ENCODE data around the gene KCNG3. TPM values are rescaled to one million over a fixed set of nuclear protein-coding genes. Genes with fewer than 3 reads are reported as not detected.
"Not testable (repeated sequence)": the region's sequence is repeated elsewhere in the genome, so short reads cannot be mapped to it uniquely, and the experiment has no call there.

KCNG3 gene
- total RNA-seq, 1 experiment from 2014 or later: 1.5 TPM

DNA sequence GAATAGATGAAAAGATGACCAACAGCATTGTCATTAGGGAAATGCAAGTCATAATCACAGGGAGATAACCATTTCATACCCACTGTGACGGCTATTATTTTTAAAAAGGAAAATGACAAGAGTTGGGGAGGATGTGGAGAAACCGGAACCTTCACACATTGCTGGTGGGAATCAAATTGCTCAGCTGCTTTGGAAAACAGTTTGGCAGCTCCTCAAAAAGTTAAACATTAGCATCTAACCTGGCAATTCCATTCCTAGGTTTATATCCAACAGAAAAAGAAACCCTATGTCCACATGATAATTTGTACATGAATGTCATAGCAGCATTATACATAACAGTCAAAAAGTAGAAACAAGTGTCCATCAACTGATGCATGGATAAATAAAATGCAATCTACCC, 58.2 kb downstream of the KCNG3 start:
- DNase-seq (ENCODE audit: low read depth): no peak

DNA sequence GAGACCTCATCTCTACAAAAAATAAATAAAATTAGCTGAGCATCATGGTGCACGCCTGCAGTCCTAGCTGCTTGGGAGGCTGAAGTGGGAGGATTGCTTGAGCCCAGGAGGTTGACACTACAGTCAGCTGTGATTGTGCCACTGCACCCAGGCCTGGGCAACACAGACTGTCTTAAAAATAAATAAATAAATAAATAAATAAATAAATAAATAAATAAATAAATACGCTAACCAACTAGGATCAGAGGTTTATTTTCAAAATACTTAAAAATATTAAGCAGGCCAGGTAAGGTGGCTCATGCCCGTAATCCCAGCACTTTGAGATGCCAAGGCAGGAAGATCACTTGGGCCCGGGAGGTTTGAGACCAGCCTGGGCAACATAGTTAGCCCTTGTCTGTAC, 63.6 kb downstream of the KCNG3 start:
- DNase-seq (ENCODE audit: low read depth): no peak

GRCh38 chr2:42429352-42429751, 64.4 kb downstream of the KCNG3 start:
- DNase-seq (ENCODE audit: low read depth): no peak

GRCh38 chr2:42425697-42426096, 68.1 kb downstream of the KCNG3 start:
- DNase-seq (ENCODE audit: low read depth): no peak

GRCh38 chr2:42424033-42424432, 69.7 kb downstream of the KCNG3 start:
- DNase-seq (ENCODE audit: low read depth): no peak

DNA sequence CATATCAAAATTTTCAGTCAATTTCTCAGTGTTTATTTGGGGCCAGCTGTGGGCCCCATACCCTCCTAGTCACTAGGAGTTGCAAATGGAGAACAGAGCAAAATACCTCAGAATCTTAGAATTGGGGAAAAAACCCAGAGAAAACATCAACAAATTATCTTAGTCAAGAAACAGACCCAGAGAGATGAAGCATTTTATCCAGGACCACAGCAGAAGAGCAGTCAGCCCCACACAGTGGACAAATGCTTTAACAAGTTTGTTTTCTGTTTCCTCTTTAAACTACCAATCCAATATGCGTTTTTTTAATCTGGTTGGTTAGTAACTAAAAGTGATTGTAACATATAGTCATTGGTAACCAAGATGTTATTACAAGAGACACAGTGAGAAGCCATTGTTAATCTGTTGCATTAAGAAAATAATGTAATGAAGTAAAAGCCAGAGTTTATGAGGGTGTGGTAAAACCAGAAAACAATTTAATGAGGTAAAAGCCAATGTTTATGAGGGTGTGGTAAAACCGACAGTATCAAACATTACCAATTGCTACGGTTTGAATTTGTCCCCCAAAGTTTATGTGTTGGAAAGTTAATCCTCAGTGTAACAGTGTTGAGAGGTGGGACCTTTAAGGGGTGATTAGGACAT, 72.1 kb downstream of the KCNG3 start:
- DNase-seq (ENCODE audit: low read depth): peak; percentile 4

- DNase-seq (ENCODE audit: low read depth): no peak
Observed at GRCh38 chr2:42421157-42421485, 72.7 kb downstream of the KCNG3 start.

GRCh38 chr2:42414648-42415047, 79.1 kb downstream of the KCNG3 start:
- DNase-seq (ENCODE audit: low read depth): no peak

GRCh38 chr2:42414158-42414557, 79.6 kb downstream of the KCNG3 start:
- DNase-seq (ENCODE audit: low read depth): no peak

DNA sequence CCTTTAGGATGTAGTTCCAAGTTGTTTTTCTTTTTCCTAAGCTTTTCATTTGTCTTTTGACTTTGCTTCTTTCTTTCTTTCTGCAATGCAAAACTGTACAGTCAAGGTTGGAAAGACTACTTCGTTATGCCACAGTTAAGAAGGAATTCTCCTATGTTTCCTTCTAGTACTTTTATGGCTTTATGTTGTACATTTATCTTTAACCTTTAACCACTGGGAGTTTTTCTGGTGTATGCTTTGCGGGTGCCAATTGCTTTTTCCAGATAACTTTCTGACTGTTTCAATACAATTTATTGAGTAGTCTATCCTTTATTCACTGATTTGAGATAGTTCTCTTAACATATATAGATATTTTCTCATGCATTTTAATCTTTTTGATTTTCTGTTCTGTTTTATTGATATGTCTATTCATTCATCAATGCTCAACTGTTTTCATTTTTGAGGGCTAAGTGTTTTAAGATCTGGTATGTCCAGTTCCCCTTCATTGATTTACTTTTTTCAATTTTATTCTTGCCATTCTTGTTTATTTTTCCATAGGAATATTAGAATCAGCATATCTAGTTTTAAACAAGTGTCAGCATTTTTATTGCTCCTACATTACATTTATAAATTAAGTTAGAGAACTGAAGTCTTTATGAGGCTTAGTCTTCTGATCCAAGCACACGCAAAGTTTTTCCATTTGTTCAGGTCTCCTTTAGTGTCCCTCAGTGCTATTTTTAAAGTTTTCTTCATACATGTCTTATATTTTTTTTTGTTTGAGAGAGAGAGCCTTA, 82.9 kb downstream of the KCNG3 start:
- no peak for DNase-seq (ENCODE audit: low read depth)

DNA sequence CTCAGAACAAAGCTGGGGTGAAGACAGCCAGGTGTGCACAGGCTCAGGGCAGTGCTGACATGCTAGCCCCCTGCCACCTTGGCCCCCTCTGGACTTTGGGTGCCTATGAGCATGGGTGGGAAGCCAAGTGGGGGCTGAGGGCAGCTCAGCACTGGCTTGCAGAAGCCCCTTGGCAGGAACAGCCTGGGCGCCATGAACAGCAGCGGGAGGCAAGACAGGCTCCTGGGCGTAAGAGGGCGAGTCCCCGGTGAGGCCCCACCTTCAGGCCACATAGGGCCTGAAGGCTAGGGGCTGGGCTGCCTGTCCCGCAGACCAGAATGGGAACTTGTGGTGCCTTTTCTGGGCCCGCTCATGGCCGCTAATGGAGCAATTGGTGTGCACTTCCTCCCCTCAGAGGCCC, 85.8 kb downstream of the KCNG3 start:
- DNase-seq (ENCODE audit: low read depth): no peak

DNA sequence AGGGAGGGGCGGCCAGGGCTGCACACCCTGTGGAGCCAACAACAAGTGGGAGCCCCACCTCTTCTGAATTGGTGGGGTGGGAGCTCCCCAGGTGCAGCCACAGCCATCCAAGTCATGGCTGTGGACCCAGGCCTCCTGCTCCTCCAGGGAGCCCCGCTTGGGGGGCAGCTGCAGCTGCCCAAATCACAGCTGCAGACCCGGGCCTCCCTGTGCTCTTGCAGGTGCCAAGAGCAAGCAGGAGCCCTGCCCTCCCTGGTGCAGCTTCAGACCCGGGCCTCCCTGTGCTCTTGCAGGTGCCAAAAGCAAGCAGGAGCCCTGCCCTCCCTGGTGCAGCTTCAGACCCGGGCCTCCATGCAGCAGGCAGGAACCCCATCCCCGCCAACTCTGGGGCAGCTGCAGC, 86.3 kb downstream of the KCNG3 start:
- no peak for DNase-seq (ENCODE audit: low read depth)

DNA sequence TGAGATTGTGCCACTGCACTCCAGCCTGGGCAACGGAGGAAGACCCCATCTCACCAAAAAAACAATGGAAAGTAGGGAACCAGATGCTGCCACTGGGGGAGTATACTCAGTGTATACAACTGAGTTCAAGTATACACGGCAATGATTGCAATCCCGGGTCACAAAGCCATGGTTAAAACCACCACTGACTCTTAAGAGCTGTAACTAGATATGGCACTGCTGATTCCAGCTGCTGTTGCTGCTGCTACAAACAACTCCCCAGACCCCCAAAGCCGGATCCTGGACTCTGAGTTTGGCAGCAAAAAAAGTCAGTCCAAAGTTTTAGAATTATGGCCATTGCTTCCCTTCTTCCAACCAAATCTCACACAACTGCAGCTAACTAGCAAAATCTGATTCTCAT, 89.1 kb downstream of the KCNG3 start:
- DNase-seq (ENCODE audit: low read depth): no peak

DNA sequence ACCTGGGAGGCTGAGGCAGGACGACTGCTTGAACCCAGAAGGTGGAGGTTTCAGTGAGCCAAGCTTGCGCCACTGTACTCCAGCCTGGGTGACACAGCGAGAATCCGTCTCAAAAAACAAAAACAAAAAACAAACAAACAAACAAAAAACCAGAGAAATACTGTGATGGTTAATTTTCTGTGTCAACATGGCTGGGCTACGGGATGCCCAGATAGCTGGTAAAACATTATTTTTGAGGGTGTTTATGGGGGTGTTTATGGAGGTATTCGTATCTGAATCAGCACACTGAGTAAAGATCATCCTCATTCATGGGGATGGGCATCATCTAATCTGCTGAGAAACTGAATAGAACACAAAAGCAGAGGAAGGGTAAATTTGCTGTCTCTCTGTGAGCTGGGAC, 92.0 kb downstream of the KCNG3 start:
- DNase-seq (ENCODE audit: low read depth): no peak

DNA sequence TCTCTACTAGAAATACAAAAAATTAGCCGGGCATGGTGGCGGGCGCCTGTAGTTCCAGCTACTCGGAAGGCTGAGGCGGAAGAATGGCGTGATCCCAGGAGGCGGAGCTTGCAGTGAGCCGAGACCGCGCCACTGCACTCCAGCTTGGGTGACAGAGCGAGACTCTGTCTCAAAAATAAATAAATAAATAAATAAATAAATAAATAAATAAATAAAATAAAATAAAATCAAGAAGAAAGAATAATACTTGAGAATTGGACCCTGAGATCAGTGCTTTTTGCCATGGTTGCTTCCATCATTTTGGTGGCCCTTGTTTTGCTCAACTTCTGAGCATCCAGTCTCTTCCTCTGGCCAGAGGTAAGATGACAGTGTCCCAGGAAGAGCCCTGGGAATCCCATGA, 95.7 kb downstream of the KCNG3 start:
- DNase-seq (ENCODE audit: low read depth): not testable (repeated sequence)

- DNase-seq (ENCODE audit: low read depth): not testable (repeated sequence)
Observed at GRCh38 chr2:42393320-42393719, 100.5 kb downstream of the KCNG3 start.

DNA sequence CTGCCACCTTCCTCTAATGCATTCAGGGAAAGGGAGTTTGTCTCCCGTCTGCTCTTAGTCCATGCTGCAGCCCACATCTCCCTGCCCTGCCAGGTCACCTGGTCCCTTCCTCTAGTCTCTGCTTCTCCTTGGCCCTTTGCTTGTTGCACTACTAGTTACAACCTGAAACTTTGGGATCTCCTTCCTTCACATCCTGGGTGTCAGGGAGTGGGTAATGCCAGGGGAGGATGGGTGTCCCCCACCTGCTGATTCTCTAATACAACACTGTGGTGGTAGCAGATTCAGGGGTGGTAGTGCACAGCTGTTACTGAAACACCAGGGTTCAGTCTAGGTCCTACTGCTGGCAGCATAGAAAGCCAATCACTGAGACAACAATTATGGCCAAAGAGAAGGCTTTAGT, 101.6 kb downstream of the KCNG3 start:
- DNase-seq (ENCODE audit: low read depth): no peak

Small RNA genes lying within 50 kb of the gene (small RNA-seq; reads per million reads assigned to genes)
- gene RF00017: not detected
- 0.09 reads per million for gene RF00612

Other genes starting within 250 kb of the KCNG3 start
- 130 and 137 TPM in 2 replicates for gene COX7A2L, start 132.8 kb downstream of the KCNG3 start, total RNA-seq (2014; rRNA removed; shearing (Covaris generic))
- 14.0 and 24.0 TPM in 2 replicates for gene MTA3, start 74.7 kb upstream of the KCNG3 start, total RNA-seq (2014; rRNA removed; shearing (Covaris generic))

Data from HT1080 (cell line).